H9 (cell line): ENCODE results near the gene TSHZ1. TPM values are rescaled to one million over a fixed set of nuclear protein-coding genes. Genes with fewer than 3 reads are reported as not detected.

Experiments used
- DNase-seq: peaks from one replicate; pipeline ENCODE4 v3.0.0-alpha.2; 2017
- H2AFZ ChIP-seq: one replicate; pipeline ENCODE4 v1.6.1; 2013; ENCODE audit warnings: mild to moderate bottlenecking, low read length, control low read depth, moderate library complexity
- H2AK5ac ChIP-seq: 2 replicates; pipeline ENCODE4 v1.6.1; 2013; ENCODE audit warnings: low read length, control low read depth, mixed read lengths; ENCODE audit not compliant: insufficient read length
- H2BK120ac ChIP-seq: one replicate; pipeline ENCODE4 v1.6.1; 2013; ENCODE audit warnings: low read depth, mild to moderate bottlenecking, low read length, control low read depth, inconsistent platforms; ENCODE audit not compliant: poor library complexity, severe bottlenecking
- H2BK12ac ChIP-seq: 2 replicates; pipeline ENCODE4 v1.6.1; 2013; ENCODE audit warnings: low read length, control low read depth, mixed read lengths, low read depth; ENCODE audit not compliant: insufficient read length
- H2BK15ac ChIP-seq: 2 replicates; pipeline ENCODE4 v1.6.1; 2013; ENCODE audit warnings: low read depth, low read length, control low read depth
- H2BK20ac ChIP-seq: one replicate; pipeline ENCODE4 v1.6.1; 2013; ENCODE audit warnings: low read depth, mild to moderate bottlenecking, low read length, control low read depth, inconsistent platforms; ENCODE audit not compliant: poor library complexity, severe bottlenecking
- H2BK5ac ChIP-seq: 2 replicates; pipeline ENCODE4 v1.6.1; 2013; ENCODE audit warnings: low read length, control low read depth, mixed read lengths; ENCODE audit not compliant: insufficient read length
- H3K14ac ChIP-seq: 2 replicates; pipeline ENCODE4 v1.6.1; 2013; ENCODE audit warnings: low read length, control low read depth; ENCODE audit not compliant: insufficient read depth
- H3K18ac ChIP-seq: 2 replicates; pipeline ENCODE4 v1.6.1; 2013; ENCODE audit warnings: low read depth, mild to moderate bottlenecking, mixed read lengths, low read length, control low read depth; ENCODE audit not compliant: insufficient read length
- H3K23ac ChIP-seq: 2 replicates; pipeline ENCODE4 v1.6.1; 2013; ENCODE audit warnings: low read length, control low read depth, mixed read lengths, low read depth; ENCODE audit not compliant: insufficient read length
- H3K23me2 ChIP-seq: 2 replicates; pipeline ENCODE4 v1.6.1; 2013; ENCODE audit warnings: low read depth, mild to moderate bottlenecking, mixed read lengths, low read length, control low read depth; ENCODE audit not compliant: insufficient read length, poor library complexity, severe bottlenecking
- H3K27ac ChIP-seq: 2 replicates; pipeline ENCODE4 v1.5.1; 2013; ENCODE audit warnings: low read length, control low read depth, mixed read lengths, low read depth; ENCODE audit not compliant: insufficient read length
- H3K27me3 ChIP-seq: 2 replicates; pipeline ENCODE4 v1.6.1; 2013; ENCODE audit warnings: low read length, control low read depth, inconsistent platforms; ENCODE audit not compliant: insufficient read depth
- H3K4ac ChIP-seq: 2 replicates; pipeline ENCODE4 v1.6.1; 2013; ENCODE audit warnings: low read depth, mild to moderate bottlenecking, control low read depth, inconsistent platforms, low read length, moderate library complexity
- H3K4me1 ChIP-seq: 2 replicates; pipeline ENCODE4 v1.6.1; 2013; ENCODE audit warnings: low read length, control low read depth, inconsistent platforms; ENCODE audit not compliant: insufficient read depth
- H3K4me2 ChIP-seq: 2 replicates; pipeline ENCODE4 v1.6.1; 2013; ENCODE audit warnings: low read length, control low read depth, mixed read lengths; ENCODE audit not compliant: insufficient read length, insufficient read depth
- H3K56ac ChIP-seq: 2 replicates; pipeline ENCODE4 v1.6.1; 2013; ENCODE audit warnings: low read depth, mild to moderate bottlenecking, mixed read lengths, low read length, control low read depth; ENCODE audit not compliant: insufficient read length
- H3K79me1 ChIP-seq: 2 replicates; pipeline ENCODE4 v1.6.1; 2013; ENCODE audit warnings: low read depth, mild to moderate bottlenecking, moderate library complexity, low read length, control low read depth, inconsistent platforms; ENCODE audit not compliant: insufficient read depth, poor library complexity, severe bottlenecking
- H3K79me2 ChIP-seq: 2 replicates; pipeline ENCODE4 v1.6.1; 2013; ENCODE audit warnings: low read length, control low read depth, inconsistent platforms; ENCODE audit not compliant: insufficient read depth
- H3K9ac ChIP-seq: 2 replicates; pipeline ENCODE4 v1.6.1; 2013; ENCODE audit warnings: low read length, control low read depth, mixed read lengths; ENCODE audit not compliant: insufficient read length; ENCODE audit errors: extremely low read depth
- H3K9me3 ChIP-seq: one replicate; pipeline ENCODE4 v1.6.1; 2013; ENCODE audit warnings: low read depth, low read length, inconsistent platforms; ENCODE audit not compliant: control insufficient read depth
- H3T11ph ChIP-seq: one replicate; pipeline ENCODE4 v1.6.1; 2013; ENCODE audit warnings: mild to moderate bottlenecking, low read length, control low read depth, inconsistent platforms
- H4K20me1 ChIP-seq: one replicate; pipeline ENCODE4 v1.6.1; 2013; ENCODE audit not compliant: control insufficient read depth, insufficient read length, insufficient read depth
- H4K5ac ChIP-seq: 2 replicates; pipeline ENCODE4 v1.6.1; 2013; ENCODE audit warnings: low read depth, mild to moderate bottlenecking, mixed read lengths, low read length, control low read depth; ENCODE audit not compliant: insufficient read length
- H4K8ac ChIP-seq: replicated peaks from 2 replicates; pipeline ENCODE4 v1.6.1; 2013; ENCODE audit warnings: low read length, control low read depth, mixed read lengths, low read depth; ENCODE audit not compliant: insufficient read length
- H4K91ac ChIP-seq: 2 replicates; pipeline ENCODE4 v1.6.1; 2013; ENCODE audit warnings: low read depth, mild to moderate bottlenecking, moderate library complexity, mixed read lengths, low read length, control low read depth; ENCODE audit not compliant: insufficient read length
- H3K27ac Mint-ChIP-seq, 3 experiments: 2 replicates in 2 of 3; 3 replicates in 1 of 3; pipeline ENCODE4 v1.8.0; 2020 to 2021; ENCODE audit warnings: mixed read lengths in 3 of 3, mild to moderate bottlenecking in 1 of 3, moderate library complexity in 1 of 3
- H3K27me3 Mint-ChIP-seq: 2 replicates; pipeline ENCODE4 v1.8.0; 2021; ENCODE audit warnings: low read depth, mild to moderate bottlenecking, moderate library complexity, mixed read lengths
- H3K36me3 Mint-ChIP-seq, 3 experiments: 2 replicates in 2 of 3; 3 replicates in 1 of 3; pipeline ENCODE4 v1.8.0; 2020 to 2021; ENCODE audit warnings: low read depth in 3 of 3, mixed read lengths in 3 of 3; ENCODE audit not compliant: insufficient read depth in 1 of 3
- H3K4me1 Mint-ChIP-seq, 2 experiments: 2 replicates each; pipeline ENCODE4 v1.8.0; 2020; ENCODE audit warnings: mixed read lengths in 2 of 2
- H3K4me3 Mint-ChIP-seq, 2 experiments: 2 replicates in 1 of 2; 3 replicates in 1 of 2; pipeline ENCODE4 v1.8.0; 2020 to 2021; ENCODE audit warnings: mild to moderate bottlenecking in 2 of 2, mixed read lengths in 2 of 2, moderate library complexity in 1 of 2
- H3K9me3 Mint-ChIP-seq, 2 experiments: 2 replicates in 1 of 2; 3 replicates in 1 of 2; pipeline ENCODE4 v1.8.0; 2020; ENCODE audit warnings: mild to moderate bottlenecking in 2 of 2, mixed read lengths in 2 of 2, moderate library complexity in 1 of 2
- WGBS: extraction: QIAGEN DNeasy Blood & Tissue Kit; methylation state at CpG from one replicate; pipeline ENCODE4 v1.1.7; 2013; ENCODE audit warnings: missing lambda C conversion rate, low lambda C conversion rate, mixed read lengths; ENCODE audit not compliant: insufficient read length; ENCODE audit errors: extremely low coverage; 5-methylcytosine and 5-hydroxymethylcytosine counted together
- total RNA-seq: library from RNA; stranded (reverse); gene quantifications from 2 replicates; pipeline ENCODE4 v1.2.1, GENCODE V29; 2021
- TF ChIP-seq, protein P1 (sequence below): fragments of 200-600 bp; sonication (generic); conservative IDR thresholded peaks from 3 replicates; pipeline ENCODE4 v1.8.0; 2021; ENCODE audit warnings: antibody characterized with exemption, mild to moderate bottlenecking

The TSHZ1 gene
- total RNA-seq, 1 experiment from 2014 or later = 0.15 TPM

DNA sequence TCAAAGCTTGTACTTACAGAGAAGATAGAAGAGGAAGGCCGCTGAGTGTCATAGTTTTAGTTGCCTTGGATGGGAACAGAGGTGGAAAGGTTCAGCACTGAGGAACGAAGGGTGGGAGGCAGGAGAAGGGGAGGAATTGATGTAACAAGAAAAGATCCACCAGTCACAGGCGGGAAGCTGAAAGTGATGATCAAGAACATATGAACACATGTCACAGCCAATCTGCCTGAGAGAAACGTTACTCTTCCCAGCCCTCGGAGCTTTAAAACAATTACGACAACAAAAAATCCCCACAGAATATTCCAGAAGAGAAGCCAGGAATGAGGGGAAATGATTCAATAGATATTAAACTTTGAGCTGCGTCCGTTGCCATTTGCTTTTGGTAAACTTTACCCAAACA lies 87.1 kb downstream of the TSHZ1 start:
- no peak overlapping the region for H2AFZ ChIP-seq
- no peak overlapping the region for H2BK15ac ChIP-seq
- H2BK120ac ChIP-seq = no peak overlapping the region
- no peak overlapping the region for H2BK12ac ChIP-seq
- no peak overlapping the region for H2BK20ac ChIP-seq
- H3K23me2 ChIP-seq = no peaks in the 10 kb centered on the region
- H3K27ac Mint-ChIP-seq = no peak overlapping the region; a peak in 1 of 7 replicates
- no peaks in the 10 kb centered on the region for H3K79me2 ChIP-seq
- no peaks in the 10 kb centered on the region for H4K20me1 ChIP-seq
- no peak overlapping the region for H4K91ac ChIP-seq
- H2AK5ac ChIP-seq = no peak overlapping the region
- no peak overlapping the region for H3K4ac ChIP-seq
- TF ChIP-seq, protein P1, sequence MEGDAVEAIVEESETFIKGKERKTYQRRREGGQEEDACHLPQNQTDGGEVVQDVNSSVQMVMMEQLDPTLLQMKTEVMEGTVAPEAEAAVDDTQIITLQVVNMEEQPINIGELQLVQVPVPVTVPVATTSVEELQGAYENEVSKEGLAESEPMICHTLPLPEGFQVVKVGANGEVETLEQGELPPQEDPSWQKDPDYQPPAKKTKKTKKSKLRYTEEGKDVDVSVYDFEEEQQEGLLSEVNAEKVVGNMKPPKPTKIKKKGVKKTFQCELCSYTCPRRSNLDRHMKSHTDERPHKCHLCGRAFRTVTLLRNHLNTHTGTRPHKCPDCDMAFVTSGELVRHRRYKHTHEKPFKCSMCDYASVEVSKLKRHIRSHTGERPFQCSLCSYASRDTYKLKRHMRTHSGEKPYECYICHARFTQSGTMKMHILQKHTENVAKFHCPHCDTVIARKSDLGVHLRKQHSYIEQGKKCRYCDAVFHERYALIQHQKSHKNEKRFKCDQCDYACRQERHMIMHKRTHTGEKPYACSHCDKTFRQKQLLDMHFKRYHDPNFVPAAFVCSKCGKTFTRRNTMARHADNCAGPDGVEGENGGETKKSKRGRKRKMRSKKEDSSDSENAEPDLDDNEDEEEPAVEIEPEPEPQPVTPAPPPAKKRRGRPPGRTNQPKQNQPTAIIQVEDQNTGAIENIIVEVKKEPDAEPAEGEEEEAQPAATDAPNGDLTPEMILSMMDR = no peak
- no peaks in the 10 kb centered on the region for H3K4me1 Mint-ChIP-seq
- no peaks in the 10 kb centered on the region for H3K79me1 ChIP-seq
- no peak overlapping the region for H3K4me3 Mint-ChIP-seq
- no peak overlapping the region for H4K8ac ChIP-seq
- no peak overlapping the region for H3K56ac ChIP-seq
- H3K9me3 ChIP-seq = no peaks in the 10 kb centered on the region
- H3T11ph ChIP-seq = no peak overlapping the region
- WGBS = no CpG with 5 or more reads among the region's 8 CpGs
- no peaks in the 10 kb centered on the region; the same call in 1 of the 2 replicates for H3K27me3 Mint-ChIP-seq
- no peak overlapping the region for H3K27ac ChIP-seq
- no peak overlapping the region for H3K14ac ChIP-seq
- no peak overlapping the region for H2BK5ac ChIP-seq
- no peak overlapping the region for H3K4me2 ChIP-seq
- H3K36me3 Mint-ChIP-seq = no peaks in the 10 kb centered on the region
- DNase-seq = no peak
- H3K9me3 Mint-ChIP-seq = no peaks in the 10 kb centered on the region
- no peak overlapping the region for H3K9ac ChIP-seq
- no peak overlapping the region for H3K23ac ChIP-seq
- no peak overlapping the region for H3K18ac ChIP-seq
- no peaks in the 10 kb centered on the region for H3K4me1 ChIP-seq
- no peak overlapping the region for H4K5ac ChIP-seq
- no peaks in the 10 kb centered on the region for H3K27me3 ChIP-seq
